ENCODE measurements around the gene KAT2B.
A peak's percentile ranks its signal among the peaks of the same experiment; 100 is the strongest.
"Not testable (repeated sequence)": the region's sequence is repeated elsewhere in the genome, so short reads cannot be mapped to it uniquely, and the experiment has no call there.

KAT2B gene

DNA sequence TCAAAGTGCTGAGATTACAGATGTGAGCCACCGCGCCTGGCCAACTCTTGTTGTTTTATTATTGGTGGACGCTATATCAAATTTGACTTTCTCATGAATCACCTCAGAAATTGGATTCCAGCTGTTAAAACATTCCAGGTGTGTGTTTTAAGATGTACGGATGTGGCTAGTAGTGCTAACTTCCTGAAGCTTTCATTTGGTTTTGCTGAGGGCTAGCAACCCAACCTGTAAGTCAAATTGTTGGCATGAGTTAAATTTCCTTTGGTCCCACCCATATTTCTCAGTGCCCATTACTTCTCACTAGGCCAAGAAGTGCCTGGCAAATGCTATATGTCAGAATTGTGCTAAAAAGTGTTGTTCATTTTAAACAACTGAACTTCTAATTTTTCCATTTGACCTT lies 13.1 kb upstream of the KAT2B start:
- Histone ChIP-seq H3K4me3 (ENCODE audit: low read length) (no peak overlapping the region), H4K20me1 (ENCODE audit: insufficient read depth, low read length) (no peaks in the 10 kb centered on the region), H3K4me1 (ENCODE audit: low read length) (peaks cover 9% of the 10 kb centered on the region), H3K9ac (ENCODE audit: low read length) (no peak overlapping the region), H3K27me3 (ENCODE audit: low read depth, low read length) (no peaks in the 10 kb centered on the region), H3K79me2 (ENCODE audit: low read length) (no peaks in the 10 kb centered on the region), H2AFZ (ENCODE audit: low read depth, low read length) (no peak overlapping the region), H3K9me3 (ENCODE audit: insufficient read depth, low read length) (no peaks in the 10 kb centered on the region), H3K36me3 (replicated peaks; ENCODE audit: low read depth, low read length) (no peaks in the 10 kb centered on the region), H3K27ac (ENCODE audit: low read length) (no peak overlapping the region), H3K4me2 (ENCODE audit: low read length) (no peak overlapping the region)
- TF ChIP-seq EZH2phosphoT487 (IDR thresholded peaks at IDR 0.05; ENCODE audit: low read depth), result no peak
- TF ChIP-seq, protein P1, sequence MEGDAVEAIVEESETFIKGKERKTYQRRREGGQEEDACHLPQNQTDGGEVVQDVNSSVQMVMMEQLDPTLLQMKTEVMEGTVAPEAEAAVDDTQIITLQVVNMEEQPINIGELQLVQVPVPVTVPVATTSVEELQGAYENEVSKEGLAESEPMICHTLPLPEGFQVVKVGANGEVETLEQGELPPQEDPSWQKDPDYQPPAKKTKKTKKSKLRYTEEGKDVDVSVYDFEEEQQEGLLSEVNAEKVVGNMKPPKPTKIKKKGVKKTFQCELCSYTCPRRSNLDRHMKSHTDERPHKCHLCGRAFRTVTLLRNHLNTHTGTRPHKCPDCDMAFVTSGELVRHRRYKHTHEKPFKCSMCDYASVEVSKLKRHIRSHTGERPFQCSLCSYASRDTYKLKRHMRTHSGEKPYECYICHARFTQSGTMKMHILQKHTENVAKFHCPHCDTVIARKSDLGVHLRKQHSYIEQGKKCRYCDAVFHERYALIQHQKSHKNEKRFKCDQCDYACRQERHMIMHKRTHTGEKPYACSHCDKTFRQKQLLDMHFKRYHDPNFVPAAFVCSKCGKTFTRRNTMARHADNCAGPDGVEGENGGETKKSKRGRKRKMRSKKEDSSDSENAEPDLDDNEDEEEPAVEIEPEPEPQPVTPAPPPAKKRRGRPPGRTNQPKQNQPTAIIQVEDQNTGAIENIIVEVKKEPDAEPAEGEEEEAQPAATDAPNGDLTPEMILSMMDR (IDR thresholded peaks at IDR 0.05; ENCODE audit: low read depth, low read length), result no peak

DNA sequence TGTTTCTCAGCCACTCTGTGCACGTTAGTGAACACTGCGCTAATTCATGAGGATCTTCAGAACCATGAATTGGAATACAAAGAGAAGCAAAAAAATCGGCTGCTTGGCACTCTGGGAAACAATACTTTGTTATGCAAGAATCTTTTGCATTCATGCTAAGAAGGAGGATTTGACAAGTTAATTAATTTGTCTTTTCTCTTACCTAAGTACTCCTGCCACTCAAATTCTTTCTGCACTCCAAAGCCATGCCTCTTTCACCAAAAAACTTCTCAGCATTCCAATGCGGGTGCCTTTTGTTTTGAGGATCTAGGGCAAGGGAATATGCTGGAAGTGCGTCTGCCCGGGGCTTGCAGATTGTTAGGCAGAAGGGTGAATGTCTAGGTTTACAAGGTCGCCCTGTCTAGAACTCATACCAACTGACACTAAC lies 11.3 kb upstream of the KAT2B start:
- Histone ChIP-seq H4K20me1 (ENCODE audit: insufficient read depth, low read length) (no peaks in the 10 kb centered on the region), H3K9ac (ENCODE audit: low read length) (no peak overlapping the region), H3K9me3 (ENCODE audit: insufficient read depth, low read length) (no peaks in the 10 kb centered on the region), H3K79me2 (ENCODE audit: low read length) (no peaks in the 10 kb centered on the region), H3K4me2 (ENCODE audit: low read length) (no peak overlapping the region), H3K27me3 (ENCODE audit: low read depth, low read length) (no peaks in the 10 kb centered on the region), H3K4me1 (ENCODE audit: low read length) (peaks cover 3% of the 10 kb centered on the region), H3K4me3 (ENCODE audit: low read length) (no peak overlapping the region), H3K27ac (ENCODE audit: low read length) (no peak overlapping the region), H3K36me3 (replicated peaks; ENCODE audit: low read depth, low read length) (no peaks in the 10 kb centered on the region), H2AFZ (ENCODE audit: low read depth, low read length) (no peak overlapping the region)
- TF ChIP-seq EZH2phosphoT487 (IDR thresholded peaks at IDR 0.05; ENCODE audit: low read depth), result no peak
- TF ChIP-seq, protein P1 (IDR thresholded peaks at IDR 0.05; ENCODE audit: low read depth, low read length), result no peak

DNA sequence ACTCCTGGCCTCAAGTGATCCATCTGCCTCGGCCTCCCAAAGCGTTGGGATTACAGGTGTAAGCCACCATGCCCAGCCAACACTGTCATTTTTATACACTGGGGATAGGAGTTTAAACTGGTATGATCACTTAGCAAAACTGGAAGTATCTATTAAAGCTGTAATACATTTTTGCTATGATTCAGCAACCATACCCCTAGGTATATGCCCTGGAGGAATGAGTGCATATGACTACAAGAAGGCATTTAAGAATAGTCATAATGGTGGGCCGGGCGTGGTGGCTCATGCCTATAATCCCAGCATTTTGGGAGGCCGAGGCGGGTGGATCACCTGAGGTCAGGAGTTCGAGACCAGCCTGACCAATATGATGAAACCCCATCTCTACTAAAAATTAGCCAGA lies 8.3 kb upstream of the KAT2B start:
- not testable (repeated sequence) for H4K20me1 ChIP-seq (ENCODE audit: insufficient read depth, low read length); H3K4me2 ChIP-seq (ENCODE audit: low read length); H3K36me3 ChIP-seq (replicated peaks; ENCODE audit: low read depth, low read length); H3K4me1 ChIP-seq (ENCODE audit: low read length); H2AFZ ChIP-seq (ENCODE audit: low read depth, low read length); H3K79me2 ChIP-seq (ENCODE audit: low read length); H3K27me3 ChIP-seq (ENCODE audit: low read depth, low read length); H3K27ac ChIP-seq (ENCODE audit: low read length); H3K9ac ChIP-seq (ENCODE audit: low read length); H3K9me3 ChIP-seq (ENCODE audit: insufficient read depth, low read length); H3K4me3 ChIP-seq (ENCODE audit: low read length)

DNA sequence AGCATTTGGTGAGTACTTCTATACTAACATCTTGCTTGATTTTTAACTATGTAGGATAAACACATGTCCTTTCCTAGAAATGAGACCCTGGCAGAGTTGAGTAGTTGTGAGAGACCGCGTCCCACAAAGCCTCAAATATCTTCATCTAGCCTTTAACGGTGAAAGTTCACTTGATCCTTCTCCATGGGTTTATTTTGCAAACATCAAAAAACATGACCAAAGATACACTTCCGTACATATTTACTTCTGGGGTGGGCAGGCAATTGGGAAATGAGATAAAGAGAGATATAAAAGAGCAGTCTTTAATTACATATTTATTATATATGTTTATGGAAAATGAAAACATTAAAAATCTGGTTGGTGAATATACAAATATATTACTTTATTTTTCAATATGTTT lies 5.2 kb upstream of the KAT2B start:
- no peak for TF ChIP-seq EZH2phosphoT487 (IDR thresholded peaks at IDR 0.05; ENCODE audit: low read depth)
- no peak overlapping the region for H3K9ac ChIP-seq (ENCODE audit: low read length)

DNA sequence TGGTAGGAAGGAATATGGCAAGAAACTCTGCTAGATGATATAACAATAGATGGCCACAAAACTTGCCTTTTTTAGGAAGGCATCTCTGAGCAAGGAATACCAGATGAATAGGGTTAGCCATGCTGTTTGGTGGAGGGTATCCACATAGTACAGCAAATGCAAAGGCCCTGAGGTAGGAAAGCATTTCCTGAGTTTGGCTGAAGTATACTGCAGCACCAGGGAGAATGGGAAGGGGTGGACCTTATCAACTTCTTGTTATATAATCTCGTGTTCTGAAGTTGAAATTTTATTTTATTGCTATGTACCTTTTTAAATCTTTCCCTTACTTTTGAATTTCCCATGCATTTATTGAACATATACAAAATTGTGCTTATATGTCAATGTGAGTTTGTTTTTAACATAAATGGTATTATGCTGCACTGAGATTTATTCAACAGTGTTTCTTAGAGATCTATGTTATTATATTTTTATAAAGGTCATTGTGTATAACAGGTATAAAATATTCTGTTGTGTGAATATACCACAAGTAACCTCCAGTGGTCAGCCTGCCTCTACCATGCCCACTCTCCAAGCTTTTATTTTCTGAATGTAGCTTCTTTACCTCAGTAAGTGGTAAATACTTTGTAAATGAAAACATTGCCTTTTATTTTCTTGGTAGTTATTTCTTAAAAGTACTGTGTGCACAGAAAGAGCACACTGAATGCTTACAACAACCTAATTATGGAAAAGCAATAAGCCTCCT lies 2.8 kb upstream of the KAT2B start:
- H3K9me3 ChIP-seq (ENCODE audit: insufficient read depth, low read length), result no peaks in the 10 kb centered on the region
- no peak overlapping the region for H3K27ac ChIP-seq (ENCODE audit: low read length)
- no peaks in the 10 kb centered on the region for H3K36me3 ChIP-seq (replicated peaks; ENCODE audit: low read depth, low read length)
- 0 out of 2 replicates have a peak, but pooled peaks cover 3% of the 10 kb centered on the region for H3K79me2 ChIP-seq (ENCODE audit: low read length)
- H3K27me3 ChIP-seq (ENCODE audit: low read depth, low read length), result no peaks in the 10 kb centered on the region
- no peak overlapping the region for H2AFZ ChIP-seq (ENCODE audit: low read depth, low read length)
- peaks cover 9% of the 10 kb centered on the region; the same call in 1 of the 2 replicates for H4K20me1 ChIP-seq (ENCODE audit: insufficient read depth, low read length)
- TF ChIP-seq, protein P1 (IDR thresholded peaks at IDR 0.05; ENCODE audit: low read depth, low read length), result peak; percentile 14; the same call in 1 of the 2 replicates
- TF ChIP-seq EZH2phosphoT487 (IDR thresholded peaks at IDR 0.05; ENCODE audit: low read depth), result no peak
- H3K4me1 ChIP-seq (ENCODE audit: low read length), result peaks cover 14% of the 10 kb centered on the region
- no peak overlapping the region for H3K4me2 ChIP-seq (ENCODE audit: low read length)
- no peak overlapping the region for H3K4me3 ChIP-seq (ENCODE audit: low read length)
- no peak overlapping the region for H3K9ac ChIP-seq (ENCODE audit: low read length)

More for the DNA sequence above, 5.2 kb upstream of the KAT2B start:
- Histone ChIP-seq H3K4me2 (ENCODE audit: low read length) (no peak overlapping the region), H3K27ac (ENCODE audit: low read length) (no peak overlapping the region), H2AFZ (ENCODE audit: low read depth, low read length) (no peak overlapping the region), H3K4me3 (ENCODE audit: low read length) (no peak overlapping the region), H3K9me3 (ENCODE audit: insufficient read depth, low read length) (no peaks in the 10 kb centered on the region), H4K20me1 (ENCODE audit: insufficient read depth, low read length) (no peaks in the 10 kb centered on the region), H3K36me3 (replicated peaks; ENCODE audit: low read depth, low read length) (no peaks in the 10 kb centered on the region), H3K27me3 (ENCODE audit: low read depth, low read length) (no peaks in the 10 kb centered on the region), H3K4me1 (ENCODE audit: low read length) (peaks cover 8% of the 10 kb centered on the region), H3K79me2 (ENCODE audit: low read length) (no peaks in the 10 kb centered on the region)
